AG09309 (cell line): ENCODE measurements around the gene HORMAD1.
"Not testable (repeated sequence)": the region's sequence is repeated elsewhere in the genome, so short reads cannot be mapped to it uniquely, and the experiment has no call there.

Source experiments
- DNase-seq: peaks from one replicate; pipeline ENCODE4 v3.0.0-alpha.2; 2010; ENCODE audit warnings: low read depth
- H3K4me3 ChIP-seq: 2 replicates; pipeline ENCODE4 v1.5.1; 2011; ENCODE audit warnings: mild to moderate bottlenecking, low read depth, low read length, moderate library complexity; ENCODE audit not compliant: control insufficient read depth
- TF ChIP-seq, protein P1 (sequence below): IDR thresholded peaks from 2 replicates; pipeline ENCODE4 v1.5.1; 2011; ENCODE audit warnings: mild to moderate bottlenecking, low read depth, low read length, inconsistent platforms; ENCODE audit not compliant: insufficient read depth, control insufficient read depth; ENCODE audit errors: missing control alignments

HORMAD1 gene

GRCh38 chr1:150724336-150724735, 3.6 kb upstream of the HORMAD1 start:
- H3K4me3 ChIP-seq = no peak overlapping the region
- DNase-seq = no peak
- TF ChIP-seq, protein P1, sequence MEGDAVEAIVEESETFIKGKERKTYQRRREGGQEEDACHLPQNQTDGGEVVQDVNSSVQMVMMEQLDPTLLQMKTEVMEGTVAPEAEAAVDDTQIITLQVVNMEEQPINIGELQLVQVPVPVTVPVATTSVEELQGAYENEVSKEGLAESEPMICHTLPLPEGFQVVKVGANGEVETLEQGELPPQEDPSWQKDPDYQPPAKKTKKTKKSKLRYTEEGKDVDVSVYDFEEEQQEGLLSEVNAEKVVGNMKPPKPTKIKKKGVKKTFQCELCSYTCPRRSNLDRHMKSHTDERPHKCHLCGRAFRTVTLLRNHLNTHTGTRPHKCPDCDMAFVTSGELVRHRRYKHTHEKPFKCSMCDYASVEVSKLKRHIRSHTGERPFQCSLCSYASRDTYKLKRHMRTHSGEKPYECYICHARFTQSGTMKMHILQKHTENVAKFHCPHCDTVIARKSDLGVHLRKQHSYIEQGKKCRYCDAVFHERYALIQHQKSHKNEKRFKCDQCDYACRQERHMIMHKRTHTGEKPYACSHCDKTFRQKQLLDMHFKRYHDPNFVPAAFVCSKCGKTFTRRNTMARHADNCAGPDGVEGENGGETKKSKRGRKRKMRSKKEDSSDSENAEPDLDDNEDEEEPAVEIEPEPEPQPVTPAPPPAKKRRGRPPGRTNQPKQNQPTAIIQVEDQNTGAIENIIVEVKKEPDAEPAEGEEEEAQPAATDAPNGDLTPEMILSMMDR = no peak

DNA sequence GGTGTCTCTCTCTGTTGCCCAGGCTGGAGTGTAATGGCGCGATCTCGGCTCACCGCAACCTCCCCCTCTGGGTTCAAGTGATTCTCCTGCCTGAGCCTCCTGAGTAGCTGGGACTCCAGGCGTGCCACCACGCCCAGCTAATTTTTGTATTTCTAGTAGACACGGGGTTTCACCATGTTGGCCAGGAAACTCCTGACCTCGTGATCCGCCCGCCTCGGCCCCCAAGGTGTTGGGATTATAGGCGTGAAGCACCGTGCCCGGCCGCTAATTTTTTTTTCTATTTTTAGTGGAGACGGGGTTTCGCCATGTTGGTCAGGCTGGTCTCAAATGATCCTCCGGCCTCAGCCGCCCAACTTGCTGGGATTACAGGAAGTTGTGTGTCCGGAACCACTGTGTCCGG, 597 bp downstream of the HORMAD1 start:
- H3K4me3 ChIP-seq = no peak overlapping the region
- DNase-seq = no peak
- TF ChIP-seq, protein P1 = no peak

- DNase-seq = no peak
- H3K4me3 ChIP-seq = no peak overlapping the region
- TF ChIP-seq, protein P1 = no peak
These were observed 2.3 kb downstream of the HORMAD1 start for GRCh38 chr1:150718225-150718891.

GRCh38 chr1:150709031-150709430, 11.7 kb downstream of the HORMAD1 start:
- DNase-seq, H3K4me3 ChIP-seq: not testable (repeated sequence)

- TF ChIP-seq, protein P1 = no peak
- H3K4me3 ChIP-seq = no peak overlapping the region
- no peak for DNase-seq
These were observed 12.1 kb downstream of the HORMAD1 start for GRCh38 chr1:150708595-150708994.

DNA sequence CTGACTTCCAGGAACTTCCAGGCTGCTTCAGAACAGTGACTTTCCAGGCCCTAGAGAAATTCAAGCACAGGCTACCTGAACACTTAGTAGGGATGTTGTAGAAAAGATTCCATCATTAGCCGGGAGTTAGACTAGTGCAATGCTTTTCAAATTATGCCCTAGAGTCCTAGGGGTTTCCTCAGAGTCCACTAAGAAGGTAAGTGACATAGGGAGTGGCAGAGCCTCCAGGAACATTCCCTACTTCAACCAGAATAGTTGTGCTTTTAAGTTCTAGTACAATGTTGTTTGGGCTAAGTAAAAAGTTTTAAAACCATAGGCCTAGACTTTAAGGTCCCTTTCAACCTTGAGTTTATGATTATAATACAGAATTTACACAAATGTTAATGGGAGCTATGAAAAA, 14.6 kb downstream of the HORMAD1 start:
- no peak overlapping the region for H3K4me3 ChIP-seq
- TF ChIP-seq, protein P1 = no peak
- no peak for DNase-seq

- DNase-seq = no peak
- TF ChIP-seq, protein P1 = no peak
These were observed 17.3 kb downstream of the HORMAD1 start for GRCh38 chr1:150703427-150703826.

More at GRCh38 chr1:150703427-150703826, 17.3 kb downstream of the HORMAD1 start:
- no peak overlapping the region for H3K4me3 ChIP-seq
